Measurements from ENCODE around the gene ALKBH1.

The ALKBH1 gene

DNA sequence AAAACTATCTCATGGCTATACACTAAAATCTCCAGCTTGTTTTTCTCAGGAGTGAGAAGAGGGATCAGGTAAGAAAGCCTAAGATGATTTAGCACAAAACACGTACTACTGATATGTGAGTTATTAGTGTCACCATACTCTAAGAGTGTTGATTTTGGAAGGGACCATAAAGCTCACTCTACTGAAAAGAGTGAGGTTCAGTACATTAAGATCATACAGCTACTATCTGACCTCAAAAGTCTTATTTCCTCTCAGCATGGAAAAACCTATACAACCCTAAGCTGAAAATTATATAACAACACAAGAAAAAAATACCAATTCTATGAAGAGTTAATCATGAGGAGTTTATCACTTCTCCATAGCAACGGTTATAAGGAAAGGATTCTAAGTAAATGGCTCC is 33.6 kb upstream of the ALKBH1 start:
- DNase-seq (ENCODE audit: low spot score) (no peak), ATAC-seq (ENCODE audit: low read depth) (no peak)
- Histone ChIP-seq H3K4me1 (ENCODE audit: insufficient read depth, poor library complexity, severe bottlenecking) (no peaks in the 10 kb centered on the region), H3K9me3 (ENCODE audit: severe bottlenecking) (no peaks in the 10 kb centered on the region), H3K36me3 (ENCODE audit: low read depth) (peaks cover 83% of the 10 kb centered on the region), H3K4me3 (ENCODE audit: severe bottlenecking) (no peak overlapping the region), H3K27me3 (ENCODE audit: insufficient read depth, poor library complexity, severe bottlenecking) (no peaks in the 10 kb centered on the region), H3K27ac (ENCODE audit: poor library complexity, severe bottlenecking) (no peak overlapping the region)
- TF ChIP-seq, protein P1, sequence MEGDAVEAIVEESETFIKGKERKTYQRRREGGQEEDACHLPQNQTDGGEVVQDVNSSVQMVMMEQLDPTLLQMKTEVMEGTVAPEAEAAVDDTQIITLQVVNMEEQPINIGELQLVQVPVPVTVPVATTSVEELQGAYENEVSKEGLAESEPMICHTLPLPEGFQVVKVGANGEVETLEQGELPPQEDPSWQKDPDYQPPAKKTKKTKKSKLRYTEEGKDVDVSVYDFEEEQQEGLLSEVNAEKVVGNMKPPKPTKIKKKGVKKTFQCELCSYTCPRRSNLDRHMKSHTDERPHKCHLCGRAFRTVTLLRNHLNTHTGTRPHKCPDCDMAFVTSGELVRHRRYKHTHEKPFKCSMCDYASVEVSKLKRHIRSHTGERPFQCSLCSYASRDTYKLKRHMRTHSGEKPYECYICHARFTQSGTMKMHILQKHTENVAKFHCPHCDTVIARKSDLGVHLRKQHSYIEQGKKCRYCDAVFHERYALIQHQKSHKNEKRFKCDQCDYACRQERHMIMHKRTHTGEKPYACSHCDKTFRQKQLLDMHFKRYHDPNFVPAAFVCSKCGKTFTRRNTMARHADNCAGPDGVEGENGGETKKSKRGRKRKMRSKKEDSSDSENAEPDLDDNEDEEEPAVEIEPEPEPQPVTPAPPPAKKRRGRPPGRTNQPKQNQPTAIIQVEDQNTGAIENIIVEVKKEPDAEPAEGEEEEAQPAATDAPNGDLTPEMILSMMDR (IDR thresholded peaks at IDR 0.05; ENCODE audit: poor library complexity, severe bottlenecking) = no peak

DNA sequence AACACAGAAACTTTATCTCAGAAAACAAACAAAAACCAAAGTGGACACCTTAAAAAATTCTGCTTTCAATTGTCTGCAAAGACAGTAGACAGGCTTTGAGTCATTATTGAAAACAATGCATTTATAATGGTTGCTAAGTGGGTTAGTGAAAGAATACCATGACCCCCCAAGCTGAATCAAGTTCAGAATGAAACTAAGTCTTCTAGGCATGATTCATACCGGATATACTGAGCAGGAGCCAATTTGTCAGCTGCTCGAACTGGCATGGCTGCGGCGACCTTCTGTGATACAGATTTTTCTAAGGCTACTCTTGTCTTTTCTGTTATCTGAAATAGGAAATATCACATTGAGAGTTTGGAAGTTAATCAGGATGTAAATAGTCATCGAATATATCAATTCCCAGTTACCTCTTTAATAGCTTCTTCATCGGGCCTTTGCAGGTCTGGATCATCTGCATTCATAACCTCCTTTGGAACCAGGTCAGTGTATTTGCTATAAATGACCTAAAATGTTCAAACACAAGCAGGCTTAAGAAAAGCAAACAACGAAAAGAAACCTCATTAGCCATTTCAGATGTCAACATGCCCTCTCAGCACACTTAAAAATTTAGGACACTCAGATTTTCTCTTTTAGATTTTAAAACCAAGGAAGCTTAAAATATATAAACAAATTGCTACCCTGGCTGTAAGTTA is 30.9 kb upstream of the ALKBH1 start:
- TF ChIP-seq, protein P1 (IDR thresholded peaks at IDR 0.05; ENCODE audit: poor library complexity, severe bottlenecking) = no peak
- ATAC-seq (ENCODE audit: low read depth) = no peak
- no peaks in the 10 kb centered on the region for H3K9me3 ChIP-seq (ENCODE audit: severe bottlenecking)
- peaks cover 90% of the 10 kb centered on the region for H3K36me3 ChIP-seq (ENCODE audit: low read depth)
- DNase-seq (ENCODE audit: low spot score) = no peak
- no peaks in the 10 kb centered on the region for H3K27me3 ChIP-seq (ENCODE audit: insufficient read depth, poor library complexity, severe bottlenecking)
- H3K27ac ChIP-seq (ENCODE audit: poor library complexity, severe bottlenecking) = no peak overlapping the region
- H3K4me3 ChIP-seq (ENCODE audit: severe bottlenecking) = no peak overlapping the region
- no peaks in the 10 kb centered on the region for H3K4me1 ChIP-seq (ENCODE audit: insufficient read depth, poor library complexity, severe bottlenecking)

DNA sequence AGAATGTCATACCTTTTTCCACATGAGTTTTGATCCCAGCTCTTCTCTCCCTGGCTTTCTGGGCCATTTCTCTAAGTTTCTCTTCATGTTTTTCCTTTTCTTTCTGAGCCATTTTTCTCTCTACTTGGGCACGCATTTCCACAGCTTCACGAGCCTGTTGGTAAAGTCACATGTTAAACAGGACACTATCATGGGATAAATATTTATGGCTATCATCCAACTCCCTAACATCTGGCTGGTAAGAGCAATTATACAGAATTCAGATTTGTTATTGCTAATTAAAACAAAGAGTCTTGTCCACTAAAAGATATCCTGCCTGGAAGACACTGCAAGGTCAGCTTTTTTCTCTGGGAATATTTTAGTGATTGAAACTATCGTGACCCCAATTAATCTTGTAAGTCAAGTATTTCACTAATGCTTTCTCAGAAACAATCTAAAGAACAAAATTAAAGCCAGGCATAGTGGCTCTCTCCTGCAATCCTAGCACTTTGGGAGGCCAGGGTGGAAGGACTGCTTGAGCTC is 23.2 kb upstream of the ALKBH1 start:
- Histone ChIP-seq H3K4me3 (ENCODE audit: severe bottlenecking) (no peak overlapping the region), H3K27ac (ENCODE audit: poor library complexity, severe bottlenecking) (no peak overlapping the region), H3K36me3 (ENCODE audit: low read depth) (peaks cover 99% of the 10 kb centered on the region), H3K9me3 (ENCODE audit: severe bottlenecking) (no peaks in the 10 kb centered on the region), H3K27me3 (ENCODE audit: insufficient read depth, poor library complexity, severe bottlenecking) (no peaks in the 10 kb centered on the region), H3K4me1 (ENCODE audit: insufficient read depth, poor library complexity, severe bottlenecking) (no peaks in the 10 kb centered on the region)
- TF ChIP-seq, protein P1 (IDR thresholded peaks at IDR 0.05; ENCODE audit: poor library complexity, severe bottlenecking) = no peak
- DNase-seq (ENCODE audit: low spot score) (no peak), ATAC-seq (ENCODE audit: low read depth) (no peak)

DNA sequence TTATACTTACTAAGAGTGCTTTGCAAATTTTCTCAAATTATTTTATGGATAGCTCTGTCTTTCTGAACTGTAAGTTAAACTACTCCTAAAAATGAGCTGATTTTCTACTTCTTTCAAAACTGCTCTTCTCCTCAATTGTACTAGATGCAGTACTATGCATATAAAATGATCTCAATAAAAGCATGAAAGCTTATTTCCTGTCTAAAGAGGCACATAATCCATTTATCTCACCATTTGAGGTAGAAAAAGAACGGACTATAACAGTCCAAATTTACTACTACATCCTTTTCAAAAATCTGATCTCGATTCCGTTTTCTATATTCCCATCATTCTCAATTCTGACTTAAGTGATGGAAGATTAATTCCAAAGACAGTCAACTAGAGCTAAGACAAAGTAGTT is 14.5 kb upstream of the ALKBH1 start:
- H3K36me3 ChIP-seq (ENCODE audit: low read depth) = peaks cover 97% of the 10 kb centered on the region
- no peaks in the 10 kb centered on the region for H3K27me3 ChIP-seq (ENCODE audit: insufficient read depth, poor library complexity, severe bottlenecking)
- TF ChIP-seq, protein P1 (IDR thresholded peaks at IDR 0.05; ENCODE audit: poor library complexity, severe bottlenecking) = no peak
- ATAC-seq (ENCODE audit: low read depth) (no peak), DNase-seq (ENCODE audit: low spot score) (no peak)
- H3K4me1 ChIP-seq (ENCODE audit: insufficient read depth, poor library complexity, severe bottlenecking) = no peaks in the 10 kb centered on the region
- H3K4me3 ChIP-seq (ENCODE audit: severe bottlenecking) = no peak overlapping the region
- no peaks in the 10 kb centered on the region for H3K9me3 ChIP-seq (ENCODE audit: severe bottlenecking)
- H3K27ac ChIP-seq (ENCODE audit: poor library complexity, severe bottlenecking) = no peak overlapping the region

DNA sequence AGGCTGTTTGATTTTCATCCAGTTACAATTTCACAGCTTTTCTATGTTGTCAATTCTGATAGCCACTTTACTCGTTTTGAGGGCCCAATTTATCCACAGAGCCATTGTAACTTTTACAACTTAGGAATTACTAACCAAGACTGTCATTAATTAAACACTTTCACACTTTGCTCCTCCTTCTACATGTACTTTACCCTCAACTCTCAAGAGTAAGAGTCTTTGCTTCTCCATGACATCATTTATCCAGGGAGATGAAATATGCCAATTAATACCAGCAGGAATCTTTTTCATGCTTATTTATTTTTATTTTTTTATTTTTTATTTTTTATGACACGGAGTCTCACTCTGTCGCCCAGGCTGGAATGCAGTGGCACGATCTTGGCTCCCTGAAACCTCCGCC is 13.6 kb upstream of the ALKBH1 start:
- ATAC-seq (ENCODE audit: low read depth) (no peak), DNase-seq (ENCODE audit: low spot score) (no peak)
- TF ChIP-seq, protein P1 (IDR thresholded peaks at IDR 0.05; ENCODE audit: poor library complexity, severe bottlenecking) = no peak
- Histone ChIP-seq H3K27me3 (ENCODE audit: insufficient read depth, poor library complexity, severe bottlenecking) (no peaks in the 10 kb centered on the region), H3K9me3 (ENCODE audit: severe bottlenecking) (no peaks in the 10 kb centered on the region), H3K27ac (ENCODE audit: poor library complexity, severe bottlenecking) (no peak overlapping the region), H3K4me3 (ENCODE audit: severe bottlenecking) (no peak overlapping the region), H3K4me1 (ENCODE audit: insufficient read depth, poor library complexity, severe bottlenecking) (no peaks in the 10 kb centered on the region), H3K36me3 (ENCODE audit: low read depth) (peaks cover 97% of the 10 kb centered on the region)

Measured in RWPE2 (cell line).